G401.6 (cell line): ENCODE measurements around the gene PHF3.

Experiments used
- FAIRE-seq: peaks from 2 replicates; lab custom pipeline; 2012; peaks lifted over from hg19 to GRCh38; lab: Jason Lieb, UNC

PHF3 gene

GRCh38 chr6:63644668-63645326 lies 9.2 kb downstream of the PHF3 start:
- no peak for FAIRE-seq

DNA sequence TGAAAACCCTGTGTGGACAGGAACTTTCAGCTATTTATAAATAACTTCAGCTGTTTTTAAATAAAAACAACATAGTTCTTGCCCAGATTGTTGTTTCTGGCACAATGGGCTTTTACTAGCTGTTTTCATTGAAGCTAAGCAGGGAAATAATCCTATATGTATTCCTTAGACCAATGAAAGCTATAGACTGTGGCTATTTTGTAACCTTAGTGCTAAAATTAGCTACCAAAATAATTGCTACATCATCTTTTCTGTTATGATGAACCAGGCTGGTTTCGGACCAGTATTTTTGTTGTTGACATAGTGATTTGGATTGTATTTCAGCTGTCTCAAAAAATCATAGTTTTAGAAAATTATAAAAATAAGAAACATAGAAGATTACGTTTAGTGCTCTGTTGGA lies 13.7 kb downstream of the PHF3 start:
- no peak for FAIRE-seq

GRCh38 chr6:63649847-63650265 lies 14.3 kb downstream of the PHF3 start:
- no peak for FAIRE-seq

GRCh38 chr6:63652980-63653379 lies 17.4 kb downstream of the PHF3 start:
- no peak for FAIRE-seq

- no peak for FAIRE-seq
Observed at GRCh38 chr6:63660757-63661156, 25.2 kb downstream of the PHF3 start.

DNA sequence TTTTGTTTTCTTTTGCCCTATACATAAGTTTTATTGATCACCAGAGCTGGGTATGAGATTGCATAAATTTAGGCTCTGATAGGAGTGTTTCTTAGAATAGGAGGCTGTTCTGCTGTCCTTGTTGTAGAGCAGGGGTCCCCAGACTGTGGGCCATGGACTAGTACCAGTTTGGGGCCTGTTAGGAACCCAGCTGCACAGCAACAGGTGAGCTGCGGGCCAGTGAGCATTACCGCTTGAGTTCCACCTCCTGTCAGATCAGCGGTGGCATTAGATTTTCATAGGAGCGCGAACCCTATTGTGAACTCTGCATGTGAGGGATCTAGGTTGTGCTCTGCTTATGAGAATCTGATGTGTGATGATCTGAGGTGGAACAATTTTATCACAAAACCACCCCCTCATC lies 26.2 kb downstream of the PHF3 start:
- no peak for FAIRE-seq

DNA sequence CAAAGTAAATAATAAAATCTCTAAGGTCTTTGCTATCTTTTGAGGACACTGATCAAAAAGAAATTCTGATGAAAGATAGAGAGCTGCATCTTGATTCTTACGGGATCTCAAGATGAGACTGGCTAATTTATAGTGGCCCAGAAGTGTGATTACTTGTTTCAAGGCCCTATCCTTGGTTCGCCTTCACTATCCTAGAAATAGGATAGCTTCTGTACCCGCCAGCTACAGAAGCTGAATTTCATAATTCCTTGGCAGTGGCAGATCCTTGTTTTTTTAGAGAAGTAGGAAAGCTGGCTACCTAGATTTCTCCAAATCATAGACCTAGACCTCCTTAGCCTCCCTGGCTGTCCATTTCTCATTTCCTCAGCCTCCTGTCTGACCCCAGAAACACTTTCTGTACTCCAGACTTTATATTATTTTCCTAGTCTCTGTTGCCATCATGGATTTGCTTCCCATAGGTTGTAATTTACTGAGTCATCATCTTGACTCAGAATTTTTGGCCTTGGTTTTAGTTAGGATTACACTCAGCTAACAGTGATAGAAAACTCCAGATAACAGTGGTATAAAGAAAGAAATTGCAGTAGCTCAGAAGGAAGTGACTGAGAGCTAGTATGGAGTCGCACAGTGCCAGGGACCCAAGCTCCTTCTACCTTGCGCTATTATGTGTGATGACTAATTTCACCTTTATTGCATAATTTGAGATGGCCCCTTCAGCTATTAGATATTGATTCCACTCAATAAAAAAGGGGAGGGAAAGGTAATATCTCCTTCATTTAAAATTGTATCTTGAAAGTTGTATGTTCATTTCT lies 27.7 kb downstream of the PHF3 start:
- FAIRE-seq, result no peak

GRCh38 chr6:63663956-63664281 lies 28.3 kb downstream of the PHF3 start:
- FAIRE-seq, result no peak

GRCh38 chr6:63671098-63671754 lies 35.6 kb downstream of the PHF3 start:
- no peak for FAIRE-seq

- FAIRE-seq, result no peak
Observed at GRCh38 chr6:63672582-63673129, 37.1 kb downstream of the PHF3 start.

DNA sequence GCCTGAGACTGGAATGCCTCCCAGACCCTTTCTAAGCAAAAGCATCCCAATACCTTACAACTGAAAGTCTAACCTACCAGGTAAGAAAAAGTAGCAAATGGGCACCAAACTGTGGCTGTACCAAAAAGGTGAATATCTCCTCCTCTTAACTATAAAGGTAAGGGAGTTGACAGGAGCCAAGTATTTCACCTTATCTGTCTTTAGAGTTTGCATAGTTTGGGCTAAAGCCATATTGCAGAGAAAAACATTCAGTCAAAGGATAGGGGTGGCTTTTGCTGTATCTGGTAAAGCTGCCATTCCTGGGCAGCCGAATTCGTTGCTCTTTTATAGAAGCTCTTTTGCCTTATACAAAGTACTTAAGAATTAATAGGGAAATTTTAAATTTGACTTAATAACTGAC lies 38.1 kb downstream of the PHF3 start:
- FAIRE-seq, result no peak

DNA sequence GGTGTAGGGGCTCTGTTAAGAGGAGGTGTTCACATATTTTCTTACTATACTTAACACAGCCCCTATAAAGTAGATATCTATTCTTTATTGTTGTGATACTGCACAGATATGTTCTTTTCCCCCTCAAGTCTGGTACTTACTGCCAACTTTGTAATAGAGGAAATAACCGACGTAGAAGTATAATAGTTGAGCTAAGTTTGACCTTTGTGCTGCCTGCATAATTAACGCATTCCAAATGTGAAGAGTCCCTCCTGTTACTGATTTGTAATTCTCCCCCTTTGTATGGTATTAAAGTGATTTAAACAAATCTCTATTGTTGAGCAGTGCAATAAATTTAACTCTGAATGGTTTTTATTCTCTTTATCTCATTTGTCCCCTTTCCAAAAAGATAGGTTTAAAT lies 39.0 kb downstream of the PHF3 start:
- no peak for FAIRE-seq

DNA sequence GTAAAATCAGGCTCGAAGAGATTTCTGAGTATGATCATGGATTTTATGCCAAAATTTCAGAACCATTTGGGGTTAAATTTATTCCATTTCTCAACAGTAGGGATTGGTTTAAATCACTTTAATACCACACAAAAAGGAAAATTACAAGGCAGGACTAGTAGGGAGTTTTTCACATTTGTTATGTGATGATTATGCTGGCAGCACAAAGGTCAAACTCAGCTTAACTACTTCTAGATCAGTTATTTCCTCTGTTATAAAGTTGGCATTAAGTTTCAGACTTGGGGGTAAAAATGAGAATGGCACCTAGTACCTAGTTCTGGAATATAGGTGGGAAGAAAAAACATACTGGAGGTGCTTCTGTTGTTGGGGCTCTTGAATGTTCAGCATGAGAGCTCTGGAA lies 39.5 kb downstream of the PHF3 start:
- FAIRE-seq, result no peak

DNA sequence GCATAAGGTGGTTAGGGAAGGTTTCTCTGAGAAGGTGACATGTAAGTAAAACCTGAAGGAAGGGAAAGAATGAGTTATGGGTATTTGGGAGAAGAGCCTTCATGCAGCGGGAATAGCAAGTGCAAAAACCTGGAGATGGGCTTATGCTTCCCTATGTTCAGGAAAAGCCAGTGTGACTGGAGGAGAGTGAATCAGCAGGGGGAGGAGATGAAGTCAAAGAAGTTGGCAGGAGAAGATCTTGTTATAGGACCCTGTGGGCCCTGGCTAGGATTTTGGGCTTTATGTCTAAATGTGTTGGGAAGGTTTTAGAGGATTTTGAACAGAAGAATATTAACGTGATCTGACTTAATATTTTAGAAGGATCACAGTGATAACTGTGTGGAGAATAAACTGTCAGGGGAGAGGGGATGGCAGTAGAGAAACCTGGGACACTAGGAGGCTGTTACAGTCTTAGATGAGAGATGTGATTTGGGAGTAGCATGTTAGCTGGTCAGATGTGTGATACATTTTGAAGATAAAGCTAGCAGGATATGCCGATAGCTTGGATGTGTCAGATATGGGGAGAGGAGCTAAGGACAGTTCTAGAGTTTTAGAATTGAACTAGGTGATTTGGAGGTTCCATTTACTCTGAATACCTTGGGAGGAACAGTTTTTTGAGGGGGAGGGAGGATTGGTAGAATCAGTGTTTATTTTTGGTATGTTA lies 41.0 kb downstream of the PHF3 start:
- FAIRE-seq, result no peak

DNA sequence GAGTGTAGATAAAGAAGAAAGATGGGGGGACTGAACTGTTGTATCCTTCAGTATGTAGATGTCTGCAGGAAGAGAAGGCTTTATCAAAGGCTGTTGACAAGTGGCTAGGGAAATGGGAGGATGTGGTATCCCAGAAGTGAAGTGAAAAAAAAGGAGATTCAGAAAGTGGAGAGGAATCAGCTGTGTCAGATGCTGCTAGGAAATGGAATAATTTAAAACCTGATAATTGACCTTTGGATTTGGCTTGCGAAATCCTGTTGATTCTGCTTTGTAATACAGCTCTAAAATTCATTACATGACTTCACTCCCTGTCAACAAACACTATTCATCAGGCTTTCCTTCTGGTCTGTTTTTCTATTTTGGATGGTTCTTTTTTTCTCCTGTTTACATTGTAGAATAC lies 41.7 kb downstream of the PHF3 start:
- no peak for FAIRE-seq

DNA sequence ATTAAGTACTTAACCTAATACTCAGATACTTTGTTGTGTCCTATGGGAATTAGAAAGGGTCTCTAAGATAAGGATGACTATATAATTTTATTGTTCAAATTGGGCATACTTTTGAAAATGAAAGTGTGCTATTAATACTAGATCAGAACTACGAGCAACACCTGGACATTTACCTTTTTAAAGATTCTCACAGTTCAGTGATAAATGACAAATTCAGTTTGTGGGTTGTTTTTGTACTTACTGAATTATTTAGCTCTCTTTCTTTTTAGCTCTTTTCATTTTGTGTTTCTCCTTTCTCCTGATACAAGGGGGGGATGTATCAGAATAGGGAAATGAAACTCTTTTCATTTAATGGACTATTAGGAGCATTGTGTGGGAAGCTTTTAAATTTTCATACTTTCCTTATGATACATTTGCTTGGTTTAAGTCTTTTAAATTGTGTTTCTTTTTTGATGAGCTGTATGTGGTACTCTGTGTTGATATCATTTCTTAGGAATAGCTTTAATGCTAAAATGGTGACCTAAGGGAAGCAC lies 47.5 kb downstream of the PHF3 start:
- no peak for FAIRE-seq

DNA sequence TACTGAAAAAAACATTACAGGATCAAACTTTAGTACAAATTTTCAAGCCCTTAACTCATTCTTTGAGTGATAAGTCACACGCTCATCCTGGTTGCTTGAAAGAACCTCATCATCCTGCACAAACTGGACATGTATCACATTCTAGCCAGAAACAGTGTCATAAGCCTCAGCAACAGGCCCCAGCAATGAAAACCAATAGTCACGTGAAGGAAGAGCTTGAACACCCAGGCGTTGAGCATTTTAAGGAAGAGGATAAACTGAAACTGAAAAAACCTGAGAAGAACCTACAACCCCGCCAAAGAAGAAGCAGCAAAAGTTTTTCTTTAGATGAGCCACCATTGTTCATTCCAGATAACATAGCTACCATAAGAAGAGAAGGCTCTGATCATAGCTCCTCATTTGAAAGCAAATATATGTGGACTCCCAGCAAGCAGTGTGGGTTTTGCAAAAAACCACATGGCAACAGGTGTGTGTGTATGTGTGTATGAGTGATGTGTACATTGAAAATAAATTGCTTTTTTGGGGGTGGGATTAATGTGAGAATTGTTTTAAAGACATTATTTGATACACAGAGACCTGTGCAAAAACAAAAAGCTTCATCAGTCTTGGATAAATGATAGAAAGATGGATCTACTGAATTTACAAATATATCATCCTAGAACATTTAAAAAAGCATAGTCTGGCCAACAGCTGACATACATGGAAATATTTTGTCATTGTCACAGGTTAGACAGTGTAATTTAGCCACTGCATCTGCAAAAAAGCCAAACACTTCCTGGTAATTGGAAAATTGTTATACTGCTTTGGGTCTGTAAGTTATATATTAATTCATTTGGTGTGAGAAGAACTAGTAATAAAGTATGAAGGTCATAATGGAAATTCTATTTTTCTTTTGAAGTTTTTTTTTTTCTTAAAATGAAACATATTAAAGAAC lies 50.1 kb downstream of the PHF3 start:
- no peak for FAIRE-seq

DNA sequence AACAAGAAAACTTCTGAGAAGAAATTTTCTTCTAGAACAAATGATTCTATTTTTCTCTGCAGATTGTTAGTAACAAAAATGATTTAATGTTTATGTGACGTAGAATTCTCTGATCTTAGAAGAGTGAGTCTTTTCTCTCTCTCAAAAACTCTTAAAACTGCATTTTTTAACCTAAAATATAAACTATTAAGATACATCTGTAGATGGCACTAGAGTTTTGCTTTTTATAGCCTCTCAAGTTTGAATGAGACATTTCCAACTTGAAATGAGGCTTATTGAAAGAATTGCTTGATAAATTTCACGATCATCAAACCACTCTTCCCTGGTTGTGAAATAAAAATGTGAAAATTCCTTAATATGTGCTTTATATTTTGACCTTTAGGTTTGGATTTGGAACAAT lies 53.8 kb downstream of the PHF3 start:
- no peak for FAIRE-seq

DNA sequence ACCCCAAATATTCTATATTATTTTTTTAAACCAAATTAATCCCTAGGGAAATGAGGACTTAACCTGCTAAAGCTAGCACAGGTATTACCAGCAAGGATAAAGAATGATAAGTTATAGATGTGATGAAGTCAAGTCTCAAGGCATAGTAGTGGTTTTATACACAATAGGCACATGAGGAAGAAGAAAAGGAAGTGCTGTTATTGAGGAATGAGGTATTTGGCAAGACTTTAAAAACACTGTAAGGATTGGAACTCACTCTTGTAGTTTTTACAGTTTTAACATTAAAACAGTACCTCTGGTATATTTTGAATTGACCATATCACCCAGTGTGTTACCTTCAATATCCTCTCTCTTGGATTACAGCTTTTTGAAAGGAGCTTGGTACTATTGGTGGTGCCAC lies 54.6 kb downstream of the PHF3 start:
- FAIRE-seq, result no peak

- no peak for FAIRE-seq
Observed at GRCh38 chr6:63705707-63706106, 70.1 kb downstream of the PHF3 start.

- no peak for FAIRE-seq
Observed at GRCh38 chr6:63706630-63707029, 71.0 kb downstream of the PHF3 start.
